Tibial nerve (tissue), 4 donors: ENCODE data around the gene CMKLR1. TPM values are rescaled to one million over a fixed set of nuclear protein-coding genes. Genes with fewer than 3 reads are reported as not detected.

Source experiments
- DNase-seq, 2 donors: peaks; one replicate each; pipeline ENCODE4 v3.0.0-alpha.2; 2019; ENCODE audit warnings: low spot score in 2 of 2
- H3K27ac ChIP-seq, 4 donors: fragments of 200-600 bp; sonication (generic) in 3 of 4; one replicate each; pipeline ENCODE4 v1.5.1; 2017 to 2019; ENCODE audit warnings: mild to moderate bottlenecking in 1 of 4
- H3K27me3 ChIP-seq, 2 donors: fragments of 200-600 bp; sonication (generic) in 1 of 2; one replicate each; pipeline versions ENCODE4 v1.5.1 to v1.6.0; 2017 to 2019
- H3K36me3 ChIP-seq, 3 donors: fragments of 200-600 bp; sonication (generic); one replicate each; pipeline ENCODE4 v1.5.1; 2018 to 2019
- H3K4me1 ChIP-seq, 4 donors: fragments of 200-600 bp; sonication (generic) in 3 of 4; one replicate each; pipeline ENCODE4 v1.5.1; 2017 to 2019
- H3K4me3 ChIP-seq, 4 donors: fragments of 200-600 bp; sonication (generic) in 3 of 4; one replicate each; pipeline ENCODE4 v1.5.1; 2017 to 2019; ENCODE audit warnings: mild to moderate bottlenecking in 1 of 4, moderate library complexity in 1 of 4
- H3K9me3 ChIP-seq, 4 donors: fragments of 200-600 bp; sonication (generic) in 3 of 4; one replicate each; pipeline ENCODE4 v1.5.1; 2017 to 2019
- CTCF ChIP-seq, 5 experiments: fragments of 200-600 bp in 3 of 5; fragments of 450-650 bp in 2 of 5; sonication (generic) in 3 of 5; IDR thresholded peaks; one replicate each; pipeline ENCODE4 v1.5.1; 2016 to 2019; ENCODE audit warnings: antibody characterized with exemption in 5 of 5, mild to moderate bottlenecking in 3 of 5, moderate library complexity in 2 of 5
- EP300 ChIP-seq, 2 donors: sonication (generic); formaldehyde crosslinking; IDR thresholded peaks; one replicate each; pipeline ENCODE4 v1.6.1; 2017; ENCODE audit warnings: antibody characterized with exemption in 2 of 2, mild to moderate bottlenecking in 1 of 2
- POLR2A ChIP-seq, 2 donors: fragments of 450-650 bp; IDR thresholded peaks; one replicate each; pipeline ENCODE4 v1.6.1; 2017; ENCODE audit warnings: antibody characterized with exemption in 2 of 2, mild to moderate bottlenecking in 2 of 2, moderate library complexity in 2 of 2
- WGBS, 2 donors: methylation state at CpG; one replicate each; pipeline ENCODE4 v1.1.5; 2018; 5-methylcytosine and 5-hydroxymethylcytosine counted together
- total RNA-seq, 4 donors: library from RNA; depleted of rRNA; stranded (reverse); fragments of >200 nt; gene quantifications; one replicate each; pipeline ENCODE4 v1.1.0, GENCODE V29; 2016

Gene CMKLR1
- total RNA-seq, 4 donors from 2014 or later, result 7.1 to 23.2 (median 18.8) TPM

- no peak overlapping the region for H3K4me3 ChIP-seq
- WGBS, 2 donors, result 73 to 79% methylated on average over 11 of the region's 11 CpGs
- H3K9me3 ChIP-seq, result no peaks in the 10 kb centered on the region
- no peaks in the 10 kb centered on the region for H3K4me1 ChIP-seq
- H3K27me3 ChIP-seq, result no peaks in the 10 kb centered on the region
- no peak overlapping the region for H3K27ac ChIP-seq
- TF ChIP-seq POLR2A (IDR thresholded peaks at IDR 0.05) (no peak), EP300 (IDR thresholded peaks at IDR 0.05) (no peak), CTCF (IDR thresholded peaks at IDR 0.05) (no peak)
- DNase-seq, result no peak
- H3K36me3 ChIP-seq, result no peaks in the 10 kb centered on the region
These were observed 24.1 kb upstream of the CMKLR1 start for GRCh38 chr12:108363165-108363564.

GRCh38 chr12:108361606-108362005 is 22.5 kb upstream of the CMKLR1 start:
- no peaks in the 10 kb centered on the region for H3K36me3 ChIP-seq
- H3K4me3 ChIP-seq, result no peak overlapping the region
- H3K9me3 ChIP-seq, result no peaks in the 10 kb centered on the region
- 63 to 74% methylated on average over 3 of the region's 3 CpGs for WGBS, 2 donors
- no peak for DNase-seq
- H3K27ac ChIP-seq, result no peak overlapping the region
- TF ChIP-seq POLR2A (IDR thresholded peaks at IDR 0.05), result no peak
- H3K4me1 ChIP-seq, result no peaks in the 10 kb centered on the region
- H3K27me3 ChIP-seq, result no peaks in the 10 kb centered on the region

- no peak overlapping the region for H3K4me3 ChIP-seq
- H3K9me3 ChIP-seq, result no peaks in the 10 kb centered on the region
- no peak for DNase-seq
- no peak overlapping the region for H3K27ac ChIP-seq
- H3K27me3 ChIP-seq, result no peaks in the 10 kb centered on the region
- TF ChIP-seq CTCF (IDR thresholded peaks at IDR 0.05) (no peak), POLR2A (IDR thresholded peaks at IDR 0.05) (no peak), EP300 (IDR thresholded peaks at IDR 0.05) (no peak)
- H3K4me1 ChIP-seq, result no peaks in the 10 kb centered on the region
- H3K36me3 ChIP-seq, result no peaks in the 10 kb centered on the region
These were observed 21.4 kb upstream of the CMKLR1 start for GRCh38 chr12:108360487-108360886.

GRCh38 chr12:108360057-108360456 is 20.9 kb upstream of the CMKLR1 start:
- no peaks in the 10 kb centered on the region for H3K9me3 ChIP-seq
- no peaks in the 10 kb centered on the region for H3K27me3 ChIP-seq
- no peaks in the 10 kb centered on the region for H3K4me1 ChIP-seq
- TF ChIP-seq CTCF (IDR thresholded peaks at IDR 0.05), result no peak
- TF ChIP-seq POLR2A (IDR thresholded peaks at IDR 0.05), result no peak
- no peak for TF ChIP-seq EP300 (IDR thresholded peaks at IDR 0.05)
- no peak for DNase-seq
- no peaks in the 10 kb centered on the region for H3K36me3 ChIP-seq
- H3K4me3 ChIP-seq, result no peak overlapping the region
- no peak overlapping the region for H3K27ac ChIP-seq

GRCh38 chr12:108358580-108358965 is 19.5 kb upstream of the CMKLR1 start:
- 52 to 53% methylated on average over 7 of the region's 7 CpGs for WGBS, 2 donors
- no peak overlapping the region for H3K4me3 ChIP-seq
- no peaks in the 10 kb centered on the region for H3K27me3 ChIP-seq
- H3K36me3 ChIP-seq, result no peaks in the 10 kb centered on the region
- TF ChIP-seq CTCF (IDR thresholded peaks at IDR 0.05) (no peak), POLR2A (IDR thresholded peaks at IDR 0.05) (no peak), EP300 (IDR thresholded peaks at IDR 0.05) (no peak)
- no peak overlapping the region for H3K27ac ChIP-seq
- no peaks in the 10 kb centered on the region for H3K4me1 ChIP-seq
- no peaks in the 10 kb centered on the region for H3K9me3 ChIP-seq
- no peak for DNase-seq
